ENCODE measurements around the gene UBE2G2.

UBE2G2 gene

GRCh38 chr21:44755227-44755626 is 46.4 kb downstream of the UBE2G2 start:
- ChIA-PET POLR2A (interaction anchor here (0.8 kb wide), 1 partner anchor 31 kb away, joined by 5 read pairs; no protein-coding TSS in a partner anchor), CTCF (no interaction called here)
- no peaks in the 10 kb centered on the region for H3K36me3 ChIP-seq (ENCODE audit: control insufficient read depth in 4 of 4, insufficient read depth in 4 of 4, low read length in 3 of 4)
- peaks cover 0 to 12% (median 0%) of the 10 kb centered on the region in 5 experiments for H3K27me3 ChIP-seq (replicated peaks in 2 of 5; ENCODE audit: control insufficient read depth in 4 of 5, insufficient read depth in 5 of 5, low read length in 4 of 5)
- H3K27ac ChIP-seq (ENCODE audit: insufficient read depth in 1 of 2, low read depth in 1 of 2, low read length in 2 of 2, poor library complexity in 1 of 2, severe bottlenecking in 2 of 2), result no peak overlapping the region
- H3K9me3 ChIP-seq (ENCODE audit: control extremely low read depth in 1 of 5, control insufficient read depth in 4 of 5, insufficient read depth in 2 of 5, low read depth in 1 of 5, low read length in 4 of 5), result peaks cover 0 to 7% (median 0%) of the 10 kb centered on the region in 5 experiments
- peak in 1 of 3 donors; percentile 11 for DNase-seq
- no peak overlapping the region for H3K4me3 ChIP-seq (ENCODE audit: control insufficient read depth in 1 of 7, extremely low read depth in 1 of 7, insufficient read depth in 4 of 7, low read depth in 2 of 7, low read length in 6 of 7)
- WGBS (ENCODE audit: insufficient coverage), result 77% methylated on average over 4 of the region's 5 CpGs
- peaks cover 0 to 3% (median 0%) of the 10 kb centered on the region in 4 experiments for H3K4me1 ChIP-seq (ENCODE audit: control extremely low read depth in 1 of 4, control insufficient read depth in 4 of 4, insufficient read depth in 4 of 4, low read length in 3 of 4)

- Histone ChIP-seq H3K4me3 (ENCODE audit: control insufficient read depth in 1 of 7, extremely low read depth in 1 of 7, insufficient read depth in 4 of 7, low read depth in 2 of 7, low read length in 6 of 7) (no peak overlapping the region), H3K9me3 (ENCODE audit: control extremely low read depth in 1 of 5, control insufficient read depth in 4 of 5, insufficient read depth in 2 of 5, low read depth in 1 of 5, low read length in 4 of 5) (peaks cover 0 to 9% (median 0%) of the 10 kb centered on the region in 5 experiments), H3K36me3 (ENCODE audit: control insufficient read depth in 4 of 4, insufficient read depth in 4 of 4, low read length in 3 of 4) (no peaks in the 10 kb centered on the region), H3K27ac (ENCODE audit: insufficient read depth in 1 of 2, low read depth in 1 of 2, low read length in 2 of 2, poor library complexity in 1 of 2, severe bottlenecking in 2 of 2) (no peak overlapping the region), H3K27me3 (replicated peaks in 2 of 5; ENCODE audit: control insufficient read depth in 4 of 5, insufficient read depth in 5 of 5, low read length in 4 of 5) (peaks cover 0 to 30% (median 0%) of the 10 kb centered on the region in 5 experiments), H3K4me1 (ENCODE audit: control extremely low read depth in 1 of 4, control insufficient read depth in 4 of 4, insufficient read depth in 4 of 4, low read length in 3 of 4) (peaks cover 0 to 3% (median 0%) of the 10 kb centered on the region in 4 experiments)
- no peak for DNase-seq
- ChIA-PET CTCF (no interaction called here), POLR2A (no interaction called here)
- 86% methylated on average over 19 of the region's 19 CpGs for WGBS (ENCODE audit: insufficient coverage)
Measured at GRCh38 chr21:44753357-44753756, 48.3 kb downstream of the UBE2G2 start.

GRCh38 chr21:44752671-44753235 is 48.9 kb downstream of the UBE2G2 start:
- Histone ChIP-seq H3K4me3 (ENCODE audit: control insufficient read depth in 1 of 7, extremely low read depth in 1 of 7, insufficient read depth in 4 of 7, low read depth in 2 of 7, low read length in 6 of 7) (no peak overlapping the region), H3K4me1 (ENCODE audit: control extremely low read depth in 1 of 4, control insufficient read depth in 4 of 4, insufficient read depth in 4 of 4, low read length in 3 of 4) (peaks cover 0 to 3% (median 0%) of the 10 kb centered on the region in 4 experiments), H3K27ac (ENCODE audit: insufficient read depth in 1 of 2, low read depth in 1 of 2, low read length in 2 of 2, poor library complexity in 1 of 2, severe bottlenecking in 2 of 2) (no peak overlapping the region), H3K27me3 (replicated peaks in 2 of 5; ENCODE audit: control insufficient read depth in 4 of 5, insufficient read depth in 5 of 5, low read length in 4 of 5) (peaks cover 0 to 35% (median 0%) of the 10 kb centered on the region in 5 experiments), H3K9me3 (ENCODE audit: control extremely low read depth in 1 of 5, control insufficient read depth in 4 of 5, insufficient read depth in 2 of 5, low read depth in 1 of 5, low read length in 4 of 5) (peaks cover 0 to 11% (median 0%) of the 10 kb centered on the region in 5 experiments), H3K36me3 (ENCODE audit: control insufficient read depth in 4 of 4, insufficient read depth in 4 of 4, low read length in 3 of 4) (no peaks in the 10 kb centered on the region)
- no peak for DNase-seq
- POLR2A ChIA-PET, result interaction anchor here (0.6 kb wide), 1 partner anchor 297 kb away, joined by 3 read pairs; no protein-coding TSS in a partner anchor
- 81% methylated on average over 11 of the region's 11 CpGs for WGBS (ENCODE audit: insufficient coverage)
- CTCF ChIA-PET, result no interaction called here

- H3K9me3 ChIP-seq (ENCODE audit: control extremely low read depth in 1 of 5, control insufficient read depth in 4 of 5, insufficient read depth in 2 of 5, low read depth in 1 of 5, low read length in 4 of 5), result peaks cover 0 to 14% (median 0%) of the 10 kb centered on the region in 5 experiments
- H3K4me3 ChIP-seq (ENCODE audit: control insufficient read depth in 1 of 7, extremely low read depth in 1 of 7, insufficient read depth in 4 of 7, low read depth in 2 of 7, low read length in 6 of 7), result no peak overlapping the region
- H3K27ac ChIP-seq (ENCODE audit: insufficient read depth in 1 of 2, low read depth in 1 of 2, low read length in 2 of 2, poor library complexity in 1 of 2, severe bottlenecking in 2 of 2), result no peak overlapping the region
- ChIA-PET POLR2A (interaction anchor here (0.6 kb wide), 1 partner anchor 296 kb away, joined by 3 read pairs; no protein-coding TSS in a partner anchor), CTCF (no interaction called here)
- peaks cover 0 to 39% (median 0%) of the 10 kb centered on the region in 5 experiments for H3K27me3 ChIP-seq (replicated peaks in 2 of 5; ENCODE audit: control insufficient read depth in 4 of 5, insufficient read depth in 5 of 5, low read length in 4 of 5)
- no peaks in the 10 kb centered on the region for H3K36me3 ChIP-seq (ENCODE audit: control insufficient read depth in 4 of 4, insufficient read depth in 4 of 4, low read length in 3 of 4)
- no peak for DNase-seq
- H3K4me1 ChIP-seq (ENCODE audit: control extremely low read depth in 1 of 4, control insufficient read depth in 4 of 4, insufficient read depth in 4 of 4, low read length in 3 of 4), result peaks cover 0 to 3% (median 0%) of the 10 kb centered on the region in 4 experiments
- 89% methylated on average over 25 of the region's 34 CpGs for WGBS (ENCODE audit: insufficient coverage)
Measured at GRCh38 chr21:44751799-44752636, 49.6 kb downstream of the UBE2G2 start.

GRCh38 chr21:44751186-44751798 is 50.3 kb downstream of the UBE2G2 start:
- Histone ChIP-seq H3K4me1 (ENCODE audit: control extremely low read depth in 1 of 4, control insufficient read depth in 4 of 4, insufficient read depth in 4 of 4, low read length in 3 of 4) (peaks cover 0 to 3% (median 0%) of the 10 kb centered on the region in 4 experiments), H3K36me3 (ENCODE audit: control insufficient read depth in 4 of 4, insufficient read depth in 4 of 4, low read length in 3 of 4) (no peaks in the 10 kb centered on the region), H3K9me3 (ENCODE audit: control extremely low read depth in 1 of 5, control insufficient read depth in 4 of 5, insufficient read depth in 2 of 5, low read depth in 1 of 5, low read length in 4 of 5) (peaks cover 0 to 14% (median 0%) of the 10 kb centered on the region in 5 experiments), H3K4me3 (ENCODE audit: control insufficient read depth in 1 of 7, extremely low read depth in 1 of 7, insufficient read depth in 4 of 7, low read depth in 2 of 7, low read length in 6 of 7) (no peak overlapping the region), H3K27me3 (replicated peaks in 2 of 5; ENCODE audit: control insufficient read depth in 4 of 5, insufficient read depth in 5 of 5, low read length in 4 of 5) (peaks cover 0 to 39% (median 0%) of the 10 kb centered on the region in 5 experiments), H3K27ac (ENCODE audit: insufficient read depth in 1 of 2, low read depth in 1 of 2, low read length in 2 of 2, poor library complexity in 1 of 2, severe bottlenecking in 2 of 2) (no peak overlapping the region)
- ChIA-PET CTCF (no interaction called here), POLR2A (no interaction called here)
- no peak for DNase-seq
- 93% methylated on average over 18 of the region's 24 CpGs for WGBS (ENCODE audit: insufficient coverage)

GRCh38 chr21:44750675-44751025 is 51.0 kb downstream of the UBE2G2 start:
- no peak for DNase-seq
- Histone ChIP-seq H3K27ac (ENCODE audit: insufficient read depth in 1 of 2, low read depth in 1 of 2, low read length in 2 of 2, poor library complexity in 1 of 2, severe bottlenecking in 2 of 2) (no peak overlapping the region), H3K4me1 (ENCODE audit: control extremely low read depth in 1 of 4, control insufficient read depth in 4 of 4, insufficient read depth in 4 of 4, low read length in 3 of 4) (peaks cover 0 to 3% (median 0%) of the 10 kb centered on the region in 4 experiments), H3K4me3 (ENCODE audit: control insufficient read depth in 1 of 7, extremely low read depth in 1 of 7, insufficient read depth in 4 of 7, low read depth in 2 of 7, low read length in 6 of 7) (no peak overlapping the region), H3K9me3 (ENCODE audit: control extremely low read depth in 1 of 5, control insufficient read depth in 4 of 5, insufficient read depth in 2 of 5, low read depth in 1 of 5, low read length in 4 of 5) (peaks cover 0 to 16% (median 0%) of the 10 kb centered on the region in 5 experiments), H3K27me3 (replicated peaks in 2 of 5; ENCODE audit: control insufficient read depth in 4 of 5, insufficient read depth in 5 of 5, low read length in 4 of 5) (peaks cover 0 to 39% (median 0%) of the 10 kb centered on the region in 5 experiments), H3K36me3 (ENCODE audit: control insufficient read depth in 4 of 4, insufficient read depth in 4 of 4, low read length in 3 of 4) (no peaks in the 10 kb centered on the region)
- 27% methylated on average over 3 of the region's 12 CpGs for WGBS (ENCODE audit: insufficient coverage)
- POLR2A ChIA-PET, result no interaction called here
- CTCF ChIA-PET, result no interaction called here
